Measurements from ENCODE around the gene FOLH1.
"Not testable (repeated sequence)": the region's sequence is repeated elsewhere in the genome, so short reads cannot be mapped to it uniquely, and the experiment has no call there.

The FOLH1 gene

DNA sequence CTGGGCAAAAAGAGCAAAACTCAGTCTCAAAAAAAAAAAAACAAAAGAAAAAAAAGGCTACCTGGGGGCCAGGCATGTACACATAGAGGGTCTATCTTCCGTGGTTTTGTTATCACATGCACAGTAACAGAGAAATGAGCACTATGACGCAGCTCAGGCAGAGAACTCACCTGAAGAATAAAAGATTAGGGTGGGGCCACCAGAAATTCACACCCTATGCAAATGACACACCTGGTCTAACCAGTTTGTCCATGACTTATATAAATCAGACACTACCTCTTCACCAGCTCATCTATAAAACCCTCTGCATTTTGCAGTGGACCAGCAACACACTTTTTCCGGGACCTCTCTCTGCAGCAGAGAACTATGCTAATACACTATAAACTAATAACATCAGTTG is 30.5 kb downstream of the FOLH1 start:
- DNase-seq (ENCODE audit: low read depth) = not testable (repeated sequence)

DNA sequence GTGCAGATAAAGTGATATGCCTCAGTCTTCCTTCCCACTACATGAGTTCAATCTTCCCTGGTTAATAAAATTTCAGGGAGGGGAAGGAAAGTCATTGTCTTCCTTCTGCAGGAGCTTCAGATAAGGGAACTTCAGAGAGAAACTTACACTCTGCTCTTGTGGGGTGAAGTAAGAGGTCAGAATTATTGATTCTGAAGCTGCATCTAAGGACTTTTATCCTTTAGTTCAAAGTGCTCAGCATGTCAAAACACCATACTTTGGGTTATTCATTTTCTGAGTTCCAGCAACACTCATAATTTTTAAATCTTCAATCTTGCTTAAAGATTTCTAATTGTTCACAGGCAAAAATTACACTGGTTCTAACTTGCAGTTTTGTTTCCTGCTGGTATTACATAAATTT is 33.0 kb downstream of the FOLH1 start:
- DNase-seq (ENCODE audit: low read depth) = not testable (repeated sequence)

DNA sequence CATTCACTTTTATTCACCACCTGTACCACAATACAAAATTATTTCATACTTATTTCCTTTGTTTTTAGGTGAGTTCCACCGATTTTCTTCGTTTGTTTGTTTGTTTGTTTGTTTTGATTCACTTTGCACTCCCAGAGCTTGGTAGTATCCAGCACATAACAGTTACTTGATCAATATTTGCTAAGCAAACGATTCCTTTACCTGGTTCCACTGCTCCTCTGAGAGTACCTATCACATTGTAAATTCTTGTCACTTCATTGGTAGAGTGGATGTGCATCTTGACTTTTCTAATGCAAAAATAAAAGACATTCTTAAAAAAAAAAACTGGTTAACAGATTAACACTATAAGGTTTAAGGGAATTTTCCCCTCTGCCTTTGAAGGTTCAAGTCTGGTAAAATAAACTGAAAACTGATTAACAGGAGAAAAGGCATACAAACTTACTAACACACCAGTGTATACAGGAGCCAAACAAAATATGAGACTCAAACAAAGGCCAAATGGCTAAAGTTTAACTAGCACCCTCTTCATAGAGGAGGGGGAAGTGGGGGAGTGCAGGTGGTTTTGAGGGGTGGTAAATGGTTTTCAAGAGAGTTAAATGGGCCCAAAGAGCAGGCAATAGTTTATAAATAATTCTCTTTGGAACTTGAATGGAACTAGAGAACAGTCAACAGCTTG is 33.6 kb downstream of the FOLH1 start:
- DNase-seq (ENCODE audit: low read depth) = not testable (repeated sequence)

DNA sequence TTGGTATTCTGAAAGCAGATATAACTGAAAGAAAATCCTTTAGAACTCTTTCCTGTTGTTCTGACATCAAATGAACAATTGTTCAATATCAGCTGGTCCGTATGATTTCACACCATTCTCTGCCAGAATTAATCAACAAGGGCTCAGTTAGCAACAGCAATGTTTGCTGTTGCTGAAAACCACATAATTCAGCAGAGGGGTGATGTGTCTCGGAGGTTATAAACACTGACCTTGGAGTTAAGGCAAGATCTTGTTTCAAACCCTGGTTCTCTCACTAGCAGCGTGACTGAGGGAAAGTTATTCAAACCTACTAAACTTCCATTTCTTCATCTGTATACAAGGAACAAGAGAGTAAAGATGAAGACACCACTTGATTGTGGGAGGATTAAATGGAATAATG is 36.8 kb downstream of the FOLH1 start:
- DNase-seq (ENCODE audit: low read depth) = not testable (repeated sequence)

DNA sequence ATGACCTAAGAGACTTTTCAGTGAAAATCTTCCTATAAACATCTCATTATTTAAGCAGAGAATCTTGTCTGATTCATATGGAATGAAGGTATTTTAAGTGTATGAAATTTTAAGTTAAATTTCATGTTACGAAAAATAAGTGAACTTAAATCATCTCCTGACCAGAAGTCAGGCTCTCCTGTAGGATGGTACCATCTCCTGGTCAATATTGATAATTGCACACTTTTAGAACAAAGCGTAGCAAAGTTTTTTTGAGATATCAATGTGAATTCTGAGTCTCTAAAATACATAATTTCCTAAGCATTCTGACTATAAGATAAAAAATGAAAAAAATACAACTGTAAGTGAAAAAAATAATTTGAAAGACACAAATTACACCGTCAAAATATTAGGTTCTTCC is 38.8 kb downstream of the FOLH1 start:
- not testable (repeated sequence) for DNase-seq (ENCODE audit: low read depth)

DNA sequence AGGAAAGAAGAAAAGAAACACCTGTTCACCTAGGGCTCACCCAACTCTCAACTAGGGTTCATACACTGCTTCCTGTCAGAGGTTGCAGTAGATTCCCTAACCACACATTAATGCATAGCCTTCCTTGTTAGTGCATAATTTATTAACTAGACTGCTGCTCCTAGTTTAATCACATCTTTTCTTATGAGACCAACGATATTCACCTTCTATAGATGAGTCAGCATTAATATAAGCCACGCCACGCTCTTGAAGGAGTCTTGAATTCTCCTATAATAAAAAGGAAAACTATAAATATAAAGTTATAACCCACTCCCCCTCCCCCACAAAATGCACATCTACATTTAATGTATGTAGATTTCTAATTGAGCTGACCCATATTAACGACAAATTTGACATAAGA is 39.4 kb downstream of the FOLH1 start:
- DNase-seq (ENCODE audit: low read depth) = not testable (repeated sequence)

DNA sequence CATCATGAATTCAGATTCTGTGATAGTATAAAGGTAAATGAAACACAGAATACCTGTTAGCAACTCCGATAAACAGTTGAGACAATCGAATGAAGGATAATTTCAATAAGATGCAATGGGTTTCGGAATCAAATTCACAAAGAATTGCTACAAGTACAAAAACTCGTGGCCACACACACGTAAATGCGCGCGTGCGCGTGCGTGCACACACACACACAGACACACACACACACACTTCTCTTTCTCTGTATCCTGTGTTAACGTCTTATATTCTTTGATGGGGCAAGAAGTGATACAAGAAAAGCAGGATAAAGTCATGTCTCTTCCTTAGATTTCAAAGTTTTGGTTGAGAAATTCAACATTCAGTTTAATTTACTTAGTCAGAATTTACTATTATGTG is 57.2 kb downstream of the FOLH1 start:
- DNase-seq (ENCODE audit: low read depth) = no peak

DNA sequence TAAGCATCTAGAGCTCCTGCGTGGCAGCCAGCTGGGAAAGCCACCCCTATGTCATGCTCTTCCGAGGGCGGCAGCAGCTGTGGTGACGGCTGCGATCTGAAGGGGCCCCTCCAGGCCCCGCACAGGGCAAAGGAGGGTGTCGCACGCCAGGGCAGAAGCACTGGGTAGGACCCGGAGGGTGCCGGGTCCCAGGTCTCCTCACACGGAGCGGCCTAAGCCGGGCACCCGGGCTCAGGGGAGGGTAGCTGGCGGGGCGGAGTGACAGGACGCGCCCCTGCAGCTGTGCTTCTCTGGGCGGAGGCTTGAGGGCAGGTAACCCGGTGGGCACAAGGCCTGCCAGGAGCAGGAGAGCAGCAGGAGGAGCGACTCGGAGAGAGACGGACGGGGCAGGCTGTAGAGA is 106.0 kb downstream of the FOLH1 start:
- DNase-seq (ENCODE audit: low read depth) = not testable (repeated sequence)
